Epithelial cell of esophagus (primary cell): ENCODE results near the gene INO80B.
"Not testable (repeated sequence)": the region's sequence is repeated elsewhere in the genome, so short reads cannot be mapped to it uniquely, and the experiment has no call there.

ENCODE experiments used
- DNase-seq: peaks from one replicate; pipeline ENCODE4 v3.0.0; 2010; ENCODE audit warnings: low read depth
- H3K4me3 ChIP-seq: 2 replicates; pipeline ENCODE4 v1.5.1; 2011; ENCODE audit warnings: mild to moderate bottlenecking, low read length, control low read depth
- TF ChIP-seq, protein P1 (sequence below): IDR thresholded peaks from 2 replicates; pipeline ENCODE4 v1.5.1; 2011; ENCODE audit warnings: low read depth, mild to moderate bottlenecking, low read length, control low read depth, inconsistent platforms; ENCODE audit not compliant: insufficient read depth; ENCODE audit errors: missing control alignments

The INO80B gene

DNA sequence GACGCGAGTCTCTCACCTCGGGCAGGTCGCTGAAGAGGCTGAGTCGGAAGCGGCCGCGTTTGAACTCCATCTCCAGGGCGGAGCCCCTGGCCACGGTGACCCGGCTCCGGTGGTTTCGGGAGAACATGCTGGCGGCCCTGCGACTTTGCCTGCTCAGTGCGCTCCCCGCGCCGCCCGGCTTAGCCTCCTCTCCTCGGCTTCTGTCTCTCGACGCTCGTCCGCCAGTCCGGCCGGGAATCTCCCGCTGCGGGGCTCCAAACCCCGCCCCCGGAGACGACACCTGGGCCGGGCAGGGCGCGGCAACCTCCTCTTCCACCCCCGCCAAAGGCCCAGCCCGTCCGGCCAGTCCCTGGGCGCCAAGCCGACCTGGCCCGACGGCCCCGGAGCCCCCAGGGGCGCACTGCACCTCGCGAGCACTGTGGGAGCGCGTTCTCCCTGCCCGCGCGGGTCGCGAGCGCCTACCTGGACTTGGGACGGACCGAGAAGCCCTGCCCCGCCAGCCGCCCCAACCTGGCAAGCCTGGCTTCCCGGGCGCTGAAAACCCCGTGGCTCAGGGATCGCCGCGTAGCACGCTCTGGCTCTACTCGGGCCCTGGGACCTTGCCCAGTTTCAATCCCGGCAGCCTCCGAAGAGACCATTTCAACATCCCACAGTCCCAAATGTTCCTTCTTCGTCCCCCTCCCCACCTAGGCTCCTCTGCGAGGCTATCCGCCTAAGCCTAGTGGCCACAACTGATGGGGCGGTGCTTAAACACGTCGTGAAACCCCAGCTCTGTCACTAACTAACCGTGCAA lies 13.0 kb upstream of the INO80B start, which contains the start of gene RTKN:
Gene RTKN, minus strand, starts transcription at position 248 of the 793 bp plus-strand sequence. Its CDS starts 121 bp downstream, at position 127.
- TF ChIP-seq, protein P1, sequence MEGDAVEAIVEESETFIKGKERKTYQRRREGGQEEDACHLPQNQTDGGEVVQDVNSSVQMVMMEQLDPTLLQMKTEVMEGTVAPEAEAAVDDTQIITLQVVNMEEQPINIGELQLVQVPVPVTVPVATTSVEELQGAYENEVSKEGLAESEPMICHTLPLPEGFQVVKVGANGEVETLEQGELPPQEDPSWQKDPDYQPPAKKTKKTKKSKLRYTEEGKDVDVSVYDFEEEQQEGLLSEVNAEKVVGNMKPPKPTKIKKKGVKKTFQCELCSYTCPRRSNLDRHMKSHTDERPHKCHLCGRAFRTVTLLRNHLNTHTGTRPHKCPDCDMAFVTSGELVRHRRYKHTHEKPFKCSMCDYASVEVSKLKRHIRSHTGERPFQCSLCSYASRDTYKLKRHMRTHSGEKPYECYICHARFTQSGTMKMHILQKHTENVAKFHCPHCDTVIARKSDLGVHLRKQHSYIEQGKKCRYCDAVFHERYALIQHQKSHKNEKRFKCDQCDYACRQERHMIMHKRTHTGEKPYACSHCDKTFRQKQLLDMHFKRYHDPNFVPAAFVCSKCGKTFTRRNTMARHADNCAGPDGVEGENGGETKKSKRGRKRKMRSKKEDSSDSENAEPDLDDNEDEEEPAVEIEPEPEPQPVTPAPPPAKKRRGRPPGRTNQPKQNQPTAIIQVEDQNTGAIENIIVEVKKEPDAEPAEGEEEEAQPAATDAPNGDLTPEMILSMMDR, result no peak
- peak; percentile 84 for DNase-seq
- peak within 1 kb of the TSS; percentile 72 for H3K4me3 ChIP-seq

DNA sequence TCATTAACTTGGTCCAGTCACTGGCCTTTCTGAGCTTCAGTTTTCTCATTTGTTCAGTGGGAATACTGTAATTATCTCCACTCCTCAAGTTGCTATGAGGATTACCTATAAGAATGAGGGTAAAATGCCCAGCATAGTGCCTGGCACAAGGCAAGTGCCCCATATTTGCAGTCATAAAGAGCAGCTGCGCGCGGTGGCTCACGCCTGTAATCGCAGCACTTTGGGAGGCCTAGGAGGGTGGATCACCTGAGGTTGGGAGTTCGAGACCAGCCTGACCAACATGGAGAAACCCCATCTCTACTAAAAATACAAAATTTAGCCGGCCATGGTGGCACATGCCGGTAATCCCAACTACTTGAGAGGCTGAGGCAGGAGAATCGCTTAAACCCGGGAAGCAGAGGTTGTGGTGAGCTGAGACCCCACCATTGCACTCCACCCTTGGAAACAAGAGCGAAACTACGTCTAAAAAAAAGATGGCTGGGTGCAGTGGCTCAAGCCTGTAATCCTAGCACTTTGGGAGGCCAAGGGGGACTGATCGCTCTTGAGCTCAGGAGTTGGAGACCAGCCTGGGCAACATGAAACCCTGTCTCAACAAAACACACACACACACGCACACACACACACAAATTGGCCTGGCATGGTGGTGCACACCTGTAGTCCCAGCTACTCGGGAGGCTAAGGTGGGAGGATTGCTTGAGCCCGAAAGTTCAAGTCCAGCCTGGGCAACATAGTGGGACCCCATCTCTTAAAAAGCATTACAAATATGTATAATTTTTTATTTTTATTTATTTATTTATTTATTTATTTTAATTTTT lies 12.2 kb upstream of the INO80B start:
- peak overlapping the region; percentile 72 for H3K4me3 ChIP-seq
- DNase-seq, result not testable (repeated sequence)

- no peak for DNase-seq
- H3K4me3 ChIP-seq, result no peak overlapping the region
- TF ChIP-seq, protein P1, result no peak
These were observed 10.2 kb upstream of the INO80B start for GRCh38 chr2:74444498-74445318.

DNA sequence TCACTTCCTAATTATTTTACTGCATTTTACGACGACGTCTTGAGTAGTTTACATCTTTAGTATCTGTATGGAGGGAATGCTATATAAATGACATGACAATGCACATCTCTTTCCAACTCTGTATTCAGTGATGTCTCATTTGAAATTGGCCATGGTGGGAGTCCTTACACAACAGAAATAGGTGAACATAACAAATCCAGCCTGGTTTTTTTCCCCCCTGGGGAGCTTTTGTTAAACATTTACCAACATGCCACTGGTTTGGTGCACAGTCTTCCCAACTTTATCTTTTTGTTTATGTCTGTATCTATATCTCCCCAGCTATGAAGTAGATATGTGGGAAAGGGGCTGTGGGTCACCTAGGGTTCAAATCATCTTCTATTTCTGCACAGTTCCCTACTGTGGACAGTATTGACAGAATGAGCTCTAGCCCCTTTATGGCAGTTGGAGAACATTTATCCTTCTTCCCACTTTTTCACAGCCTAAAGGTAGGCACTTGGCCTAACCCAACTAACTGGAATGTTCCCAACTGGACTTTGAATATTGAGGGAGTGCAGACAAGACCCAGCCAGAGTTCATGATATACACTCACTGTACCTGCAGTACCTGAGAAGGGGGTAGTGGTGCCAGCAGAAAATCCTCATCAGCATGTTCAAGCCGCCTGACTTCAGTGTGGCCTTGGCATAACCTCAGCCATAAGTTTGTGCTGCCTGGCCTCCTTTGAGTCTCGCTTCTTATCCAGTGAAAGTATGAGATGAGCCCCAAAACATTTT lies 7.5 kb upstream of the INO80B start:
- H3K4me3 ChIP-seq, result no peak overlapping the region
- no peak for DNase-seq

GRCh38 chr2:74448771-74449170 lies 6.1 kb upstream of the INO80B start:
- no peak for DNase-seq
- TF ChIP-seq, protein P1, result no peak

More for the DNA sequence above, 7.5 kb upstream of the INO80B start:
- TF ChIP-seq, protein P1, result no peak

DNA sequence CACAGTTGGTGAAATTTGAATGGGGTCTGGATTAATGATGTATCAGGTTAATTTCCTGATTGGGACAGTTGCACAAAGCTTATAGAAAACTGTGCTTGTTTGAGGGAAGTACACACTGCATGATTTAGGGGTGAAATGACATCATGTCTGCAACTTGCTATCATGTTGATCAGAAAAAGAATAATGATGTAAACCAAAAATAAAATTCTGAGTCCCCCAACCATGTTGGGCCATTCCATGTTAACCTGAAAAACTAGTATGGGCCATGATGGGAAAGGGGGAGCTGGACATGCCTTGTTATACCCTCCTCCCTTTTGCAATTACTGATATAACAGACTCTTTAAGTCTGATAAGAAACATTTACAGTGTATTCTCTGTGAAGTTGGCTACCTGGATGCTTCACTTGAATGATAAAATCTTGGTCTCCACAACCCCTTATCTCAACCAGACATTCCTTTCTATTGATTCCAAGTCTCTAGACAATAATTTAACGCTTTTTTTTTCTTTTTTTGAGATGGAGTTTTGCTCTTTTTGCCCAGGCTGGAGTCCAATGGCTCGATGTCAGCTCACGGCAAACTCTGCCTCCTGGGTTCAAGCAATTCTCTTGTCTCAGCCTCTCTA lies 4.2 kb upstream of the INO80B start:
- TF ChIP-seq, protein P1, result no peak
- no peak overlapping the region for H3K4me3 ChIP-seq
- no peak for DNase-seq

More at GRCh38 chr2:74448771-74449170, 6.1 kb upstream of the INO80B start:
- no peak overlapping the region for H3K4me3 ChIP-seq
